Right lobe of liver (tissue), 4 donors: ENCODE data around the gene RBFOX1.

Experiments used
- POLR2A ChIP-seq: fragments of 450-650 bp; IDR thresholded peaks from one replicate; pipeline ENCODE4 v1.6.1; 2017; ENCODE audit warnings: antibody characterized with exemption, mild to moderate bottlenecking
- TF ChIP-seq, protein P1 (sequence below), 4 donors: fragments of 200-600 bp in 3 of 4; fragments of 450-650 bp in 1 of 4; IDR thresholded peaks; one replicate each; pipeline versions ENCODE4 v1.5.1 to v1.8.0; 2016 to 2022; ENCODE audit warnings: antibody characterized with exemption in 4 of 4, mild to moderate bottlenecking in 2 of 4
- donor health status: DM: no; HTN: no; CAD: no.
- donor health status: DM: no; HTN: no; CAD: no.
- donor health status: DM: no; HTN: yes; CAD: no.

DNA sequence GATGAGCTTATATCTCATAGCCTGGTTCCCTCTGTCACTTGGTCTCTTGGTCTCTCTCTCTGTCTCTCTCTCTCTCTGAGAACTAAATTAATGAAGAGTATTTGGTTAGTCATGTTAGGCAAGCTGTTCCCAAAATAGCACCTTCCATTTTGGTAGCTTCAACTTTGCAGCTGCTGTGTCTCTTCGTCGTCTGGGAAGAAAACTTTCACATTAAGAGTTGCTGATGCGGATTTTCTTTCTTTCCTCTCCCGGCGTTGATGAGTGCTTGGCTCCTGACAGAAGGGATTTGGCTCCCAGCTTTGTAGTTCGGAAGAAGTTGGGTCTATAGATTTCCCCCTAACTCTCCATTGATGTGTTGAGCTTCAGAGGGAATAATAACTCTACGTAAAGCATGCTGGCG, at the start of gene RBFOX1:
- no peak for TF ChIP-seq POLR2A
- TF ChIP-seq, protein P1, sequence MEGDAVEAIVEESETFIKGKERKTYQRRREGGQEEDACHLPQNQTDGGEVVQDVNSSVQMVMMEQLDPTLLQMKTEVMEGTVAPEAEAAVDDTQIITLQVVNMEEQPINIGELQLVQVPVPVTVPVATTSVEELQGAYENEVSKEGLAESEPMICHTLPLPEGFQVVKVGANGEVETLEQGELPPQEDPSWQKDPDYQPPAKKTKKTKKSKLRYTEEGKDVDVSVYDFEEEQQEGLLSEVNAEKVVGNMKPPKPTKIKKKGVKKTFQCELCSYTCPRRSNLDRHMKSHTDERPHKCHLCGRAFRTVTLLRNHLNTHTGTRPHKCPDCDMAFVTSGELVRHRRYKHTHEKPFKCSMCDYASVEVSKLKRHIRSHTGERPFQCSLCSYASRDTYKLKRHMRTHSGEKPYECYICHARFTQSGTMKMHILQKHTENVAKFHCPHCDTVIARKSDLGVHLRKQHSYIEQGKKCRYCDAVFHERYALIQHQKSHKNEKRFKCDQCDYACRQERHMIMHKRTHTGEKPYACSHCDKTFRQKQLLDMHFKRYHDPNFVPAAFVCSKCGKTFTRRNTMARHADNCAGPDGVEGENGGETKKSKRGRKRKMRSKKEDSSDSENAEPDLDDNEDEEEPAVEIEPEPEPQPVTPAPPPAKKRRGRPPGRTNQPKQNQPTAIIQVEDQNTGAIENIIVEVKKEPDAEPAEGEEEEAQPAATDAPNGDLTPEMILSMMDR (IDR thresholded peaks at IDR 0.05) = no peak
